Measurements from ENCODE around the gene ADAMTS7.
"Not testable (repeated sequence)": the region's sequence is repeated elsewhere in the genome, so short reads cannot be mapped to it uniquely, and the experiment has no call there.

- TF ChIP-seq, protein P1, sequence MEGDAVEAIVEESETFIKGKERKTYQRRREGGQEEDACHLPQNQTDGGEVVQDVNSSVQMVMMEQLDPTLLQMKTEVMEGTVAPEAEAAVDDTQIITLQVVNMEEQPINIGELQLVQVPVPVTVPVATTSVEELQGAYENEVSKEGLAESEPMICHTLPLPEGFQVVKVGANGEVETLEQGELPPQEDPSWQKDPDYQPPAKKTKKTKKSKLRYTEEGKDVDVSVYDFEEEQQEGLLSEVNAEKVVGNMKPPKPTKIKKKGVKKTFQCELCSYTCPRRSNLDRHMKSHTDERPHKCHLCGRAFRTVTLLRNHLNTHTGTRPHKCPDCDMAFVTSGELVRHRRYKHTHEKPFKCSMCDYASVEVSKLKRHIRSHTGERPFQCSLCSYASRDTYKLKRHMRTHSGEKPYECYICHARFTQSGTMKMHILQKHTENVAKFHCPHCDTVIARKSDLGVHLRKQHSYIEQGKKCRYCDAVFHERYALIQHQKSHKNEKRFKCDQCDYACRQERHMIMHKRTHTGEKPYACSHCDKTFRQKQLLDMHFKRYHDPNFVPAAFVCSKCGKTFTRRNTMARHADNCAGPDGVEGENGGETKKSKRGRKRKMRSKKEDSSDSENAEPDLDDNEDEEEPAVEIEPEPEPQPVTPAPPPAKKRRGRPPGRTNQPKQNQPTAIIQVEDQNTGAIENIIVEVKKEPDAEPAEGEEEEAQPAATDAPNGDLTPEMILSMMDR (IDR thresholded peaks at IDR 0.05), result not testable (repeated sequence)
- not testable (repeated sequence) for TF ChIP-seq POLR2A (IDR thresholded peaks at IDR 0.05)
Measured at GRCh38 chr15:78756781-78757635, 54.3 kb downstream of the ADAMTS7 start.
